Esophagus squamous epithelium (tissue), 5 donors: ENCODE measurements around the gene DNAJA3. TPM values are rescaled to one million over a fixed set of nuclear protein-coding genes. Genes with fewer than 3 reads are reported as not detected.

Source experiments
- DNase-seq: peaks from one replicate; lab custom pipeline; 2025; lab: John Stamatoyannopoulos, UW
- H3K27ac ChIP-seq, 4 donors: fragments of 200-600 bp; sonication (generic); one replicate each; pipeline ENCODE4 v1.5.1; 2016 to 2019; ENCODE audit warnings: mild to moderate bottlenecking in 1 of 4
- H3K27me3 ChIP-seq, 4 donors: fragments of 200-600 bp; sonication (generic); 1 replicate in 3 of 4; 2 replicates in 1 of 4; pipeline versions ENCODE4 v1.5.1 to v1.6.0; 2017 to 2021; ENCODE audit warnings: antibody characterized with exemption in 1 of 4
- H3K36me3 ChIP-seq, 3 donors: fragments of 200-600 bp; sonication (generic); one replicate each; pipeline ENCODE4 v1.5.1; 2016 to 2019
- H3K4me1 ChIP-seq, 3 donors: fragments of 200-600 bp; sonication (generic); one replicate each; pipeline ENCODE4 v1.5.1; 2017 to 2019
- H3K4me3 ChIP-seq, 4 donors: fragments of 200-600 bp; sonication (generic); 1 replicate in 3 of 4; 2 replicates in 1 of 4; pipeline ENCODE4 v1.5.1; 2016 to 2019; ENCODE audit warnings: mild to moderate bottlenecking in 2 of 4, moderate library complexity in 1 of 4
- H3K9me3 ChIP-seq, 3 donors: fragments of 200-600 bp; sonication (generic); one replicate each; pipeline ENCODE4 v1.5.1; 2016 to 2019
- CTCF ChIP-seq, 6 experiments: fragments of 450-650 bp in 4 of 6; fragments of 200-600 bp in 2 of 6; sonication (generic) in 2 of 6; IDR thresholded peaks; one replicate each; pipeline ENCODE4 v1.5.1; 2016 to 2019; ENCODE audit warnings: antibody characterized with exemption in 6 of 6, mild to moderate bottlenecking in 4 of 6, moderate library complexity in 4 of 6
- POLR2A ChIP-seq, 4 donors: fragments of 450-650 bp; IDR thresholded peaks; one replicate each; pipeline ENCODE4 v1.6.1; 2017; ENCODE audit warnings: antibody characterized with exemption in 4 of 4, mild to moderate bottlenecking in 4 of 4, moderate library complexity in 3 of 4
- WGBS, 2 donors: methylation state at CpG; one replicate each; pipeline ENCODE4 v1.1.5; 2018; 5-methylcytosine and 5-hydroxymethylcytosine counted together
- intact Hi-C: fragments of 100-400 bp; cut with DNase I; formaldehyde crosslinking; loops from one replicate; pipeline ENCODE4 v1.15.0; 2022
- total RNA-seq, 4 donors: library from RNA; depleted of rRNA; stranded (reverse); fragments of >200 nt; gene quantifications; one replicate each; pipeline ENCODE4 v1.1.0, GENCODE V29; 2016
- donor health status: DM: yes; HTN: yes; CAD: no.

DNAJA3 gene
- total RNA-seq, 4 donors from 2014 or later: 45.2 to 59.1 (median 49.1) TPM

- Histone ChIP-seq H3K4me3 (no peak overlapping the region), H3K27ac (no peak overlapping the region), H3K4me1 (peaks cover 4 to 39% (median 25%) of the 10 kb centered on the region in 3 donors), H3K36me3 (peaks cover 0 to 39% (median 3%) of the 10 kb centered on the region in 3 donors), H3K9me3 (no peaks in the 10 kb centered on the region), H3K27me3 (no peaks in the 10 kb centered on the region)
- TF ChIP-seq CTCF (IDR thresholded peaks at IDR 0.05): no peak
- TF ChIP-seq POLR2A (IDR thresholded peaks at IDR 0.05): no peak
- WGBS, 2 donors: 82 to 88% methylated on average over 1 of the region's 1 CpG
- intact Hi-C loops: no loop called here
- no peak for DNase-seq
Measured at GRCh38 chr16:4481963-4482362, 56.3 kb downstream of the DNAJA3 start.

GRCh38 chr16:4486126-4486893 is 60.6 kb downstream of the DNAJA3 start:
- TF ChIP-seq CTCF (IDR thresholded peaks at IDR 0.05) (no peak), POLR2A (IDR thresholded peaks at IDR 0.05) (no peak)
- no peaks in the 10 kb centered on the region for H3K27me3 ChIP-seq
- WGBS, 2 donors: 85 to 86% methylated on average over 3 of the region's 3 CpGs
- H3K27ac ChIP-seq: peak overlapping the region; percentile 15 to 70 (median 62)
- H3K36me3 ChIP-seq: peaks cover 0 to 62% (median 3%) of the 10 kb centered on the region in 3 donors
- H3K9me3 ChIP-seq: no peaks in the 10 kb centered on the region
- intact Hi-C loops: no loop called here
- H3K4me3 ChIP-seq: no peak overlapping the region
- DNase-seq: no peak
- peaks cover 0 to 46% (median 26%) of the 10 kb centered on the region in 3 donors for H3K4me1 ChIP-seq

GRCh38 chr16:4487955-4488498 is 62.4 kb downstream of the DNAJA3 start:
- Histone ChIP-seq H3K9me3 (no peaks in the 10 kb centered on the region), H3K27me3 (no peaks in the 10 kb centered on the region), H3K4me1 (peaks cover 0 to 39% (median 26%) of the 10 kb centered on the region in 3 donors), H3K4me3 (no peak overlapping the region), H3K27ac (peak overlapping the region in 3 of 4 donors; percentile 56 to 65 (median 62)), H3K36me3 (peaks cover 0 to 67% (median 3%) of the 10 kb centered on the region in 3 donors)
- WGBS, 2 donors: 32 to 45% methylated on average over 5 of the region's 5 CpGs
- intact Hi-C loops: no loop called here
- TF ChIP-seq CTCF (IDR thresholded peaks at IDR 0.05) (no peak), POLR2A (IDR thresholded peaks at IDR 0.05) (no peak)
- DNase-seq: no peak

GRCh38 chr16:4488499-4488967 is 62.9 kb downstream of the DNAJA3 start:
- Histone ChIP-seq H3K4me3 (no peak overlapping the region), H3K4me1 (peaks cover 0 to 39% (median 26%) of the 10 kb centered on the region in 3 donors), H3K27me3 (no peaks in the 10 kb centered on the region), H3K36me3 (peaks cover 0 to 62% (median 3%) of the 10 kb centered on the region in 3 donors), H3K9me3 (no peaks in the 10 kb centered on the region), H3K27ac (peak overlapping the region; percentile 13 to 65 (median 59))
- DNase-seq: no peak
- intact Hi-C loops: no loop called here
- 62 to 67% methylated on average over 1 of the region's 1 CpG for WGBS, 2 donors
- TF ChIP-seq POLR2A (IDR thresholded peaks at IDR 0.05) (no peak), CTCF (IDR thresholded peaks at IDR 0.05) (no peak)

GRCh38 chr16:4489030-4489429 is 63.4 kb downstream of the DNAJA3 start:
- TF ChIP-seq CTCF (IDR thresholded peaks at IDR 0.05): no peak
- TF ChIP-seq POLR2A (IDR thresholded peaks at IDR 0.05): no peak
- Histone ChIP-seq H3K27ac (peak overlapping the region; percentile 13 to 65 (median 59)), H3K4me3 (no peak overlapping the region), H3K9me3 (no peaks in the 10 kb centered on the region), H3K27me3 (no peaks in the 10 kb centered on the region), H3K4me1 (peaks cover 0 to 39% (median 26%) of the 10 kb centered on the region in 3 donors), H3K36me3 (peaks cover 0 to 57% (median 3%) of the 10 kb centered on the region in 3 donors)
- 91 to 93% methylated on average over 5 of the region's 5 CpGs for WGBS, 2 donors
- intact Hi-C loops: no loop called here
- no peak for DNase-seq
